Measurements from ENCODE around the gene LANCL1.

Gene LANCL1

GRCh38 chr2:210476194-210477128 lies at the start of gene LANCL1:
Gene LANCL1 (minus strand): TSS chr2:210476759. CDS start chr2:210476396, 363 bp downstream.
- DNase-seq (ENCODE audit: low spot score) = peak; percentile 87

GRCh38 chr2:210524533-210524932 lies 48.0 kb upstream of the LANCL1 start:
- DNase-seq (ENCODE audit: low spot score) = no peak

DNA sequence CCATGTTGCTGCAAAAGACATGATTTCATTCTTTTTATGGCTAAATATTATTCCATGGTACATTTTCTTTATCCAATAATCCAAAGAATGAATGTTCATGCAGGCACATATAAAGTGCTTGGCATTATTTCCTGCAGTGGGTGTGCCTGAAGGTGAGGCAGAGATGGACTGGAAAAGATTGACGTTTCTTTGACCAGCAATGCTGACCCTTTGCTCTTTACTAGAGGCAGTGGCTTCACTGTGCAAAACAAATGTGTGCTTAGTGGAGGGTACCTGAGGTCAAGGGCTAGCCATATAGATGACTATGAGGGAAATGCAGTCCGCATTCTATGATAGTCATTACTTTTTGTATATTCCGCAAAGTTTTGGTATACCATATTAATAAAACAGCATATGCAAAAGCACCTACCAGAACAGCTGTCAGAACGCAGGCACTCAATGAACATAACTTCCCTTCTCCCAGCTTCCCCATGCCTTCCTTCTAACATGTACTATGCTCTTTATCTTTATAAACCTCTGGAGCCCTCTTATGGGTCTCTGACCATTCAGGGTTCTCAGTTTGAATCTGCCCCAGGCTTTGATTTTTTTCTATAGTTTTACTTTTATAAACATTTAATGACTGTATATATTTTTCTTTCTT lies 47.2 kb upstream of the LANCL1 start:
- DNase-seq (ENCODE audit: low spot score) = no peak

- no peak for DNase-seq (ENCODE audit: low spot score)
Measured at GRCh38 chr2:210522399-210522798, 45.8 kb upstream of the LANCL1 start.

GRCh38 chr2:210519594-210519993 lies 43.0 kb upstream of the LANCL1 start:
- no peak for DNase-seq (ENCODE audit: low spot score)

- no peak for DNase-seq (ENCODE audit: low spot score)
Measured at GRCh38 chr2:210517264-210517663, 40.7 kb upstream of the LANCL1 start.

GRCh38 chr2:210515911-210516310 lies 39.4 kb upstream of the LANCL1 start:
- DNase-seq (ENCODE audit: low spot score) = no peak

DNA sequence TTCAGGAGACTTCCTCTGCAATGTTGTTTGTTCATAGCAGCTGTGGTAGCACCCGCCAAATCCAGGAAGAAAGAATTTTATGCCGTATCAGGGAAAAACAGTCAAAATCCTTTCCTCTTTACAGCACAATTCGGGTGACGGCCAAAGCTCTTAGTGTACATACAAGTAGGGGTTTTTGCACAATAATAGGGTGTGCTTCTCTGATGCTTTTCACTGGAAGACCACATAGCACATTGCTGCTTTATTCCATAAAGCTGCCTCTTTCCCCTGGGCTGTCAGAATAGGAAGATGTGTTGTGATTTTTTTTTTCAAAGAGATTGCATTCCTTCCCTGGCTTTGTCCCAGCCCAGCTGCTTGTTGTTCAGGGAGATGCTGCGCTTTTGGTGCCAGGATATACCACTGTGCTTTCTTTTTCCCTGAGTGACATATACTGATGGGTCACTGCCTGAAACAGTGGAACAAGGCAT lies 27.2 kb upstream of the LANCL1 start:
- no peak for DNase-seq (ENCODE audit: low spot score)

GRCh38 chr2:210503001-210503623 lies 26.6 kb upstream of the LANCL1 start:
- peak; percentile 44 for DNase-seq (ENCODE audit: low spot score)

DNA sequence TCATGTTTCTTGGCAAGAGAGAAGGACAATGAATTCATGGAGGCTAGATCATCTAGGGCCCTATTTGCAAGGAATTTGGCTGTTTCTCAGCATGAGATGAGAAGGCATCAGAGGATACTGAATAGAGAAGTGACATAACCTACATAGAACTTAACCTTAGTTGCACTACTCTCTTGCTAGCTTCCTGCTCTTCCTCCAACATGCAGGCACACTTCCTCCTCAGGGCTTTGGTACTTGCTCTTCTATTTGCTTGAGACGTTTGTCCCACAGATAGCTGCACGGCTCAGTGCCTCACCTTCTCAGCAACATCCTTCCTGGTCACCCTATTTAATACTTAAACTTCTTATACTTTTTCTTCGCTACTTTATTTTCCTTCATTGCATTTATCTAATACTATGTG lies 20.0 kb upstream of the LANCL1 start:
- no peak for DNase-seq (ENCODE audit: low spot score)

GRCh38 chr2:210493528-210493927 lies 17.0 kb upstream of the LANCL1 start:
- DNase-seq (ENCODE audit: low spot score) = no peak

- no peak for DNase-seq (ENCODE audit: low spot score)
Measured at GRCh38 chr2:210481601-210482175, 5.1 kb upstream of the LANCL1 start.

GRCh38 chr2:210480764-210481163 lies 4.2 kb upstream of the LANCL1 start:
- DNase-seq (ENCODE audit: low spot score) = no peak

- DNase-seq (ENCODE audit: low spot score) = no peak
Measured at GRCh38 chr2:210480079-210480478, 3.5 kb upstream of the LANCL1 start.

DNA sequence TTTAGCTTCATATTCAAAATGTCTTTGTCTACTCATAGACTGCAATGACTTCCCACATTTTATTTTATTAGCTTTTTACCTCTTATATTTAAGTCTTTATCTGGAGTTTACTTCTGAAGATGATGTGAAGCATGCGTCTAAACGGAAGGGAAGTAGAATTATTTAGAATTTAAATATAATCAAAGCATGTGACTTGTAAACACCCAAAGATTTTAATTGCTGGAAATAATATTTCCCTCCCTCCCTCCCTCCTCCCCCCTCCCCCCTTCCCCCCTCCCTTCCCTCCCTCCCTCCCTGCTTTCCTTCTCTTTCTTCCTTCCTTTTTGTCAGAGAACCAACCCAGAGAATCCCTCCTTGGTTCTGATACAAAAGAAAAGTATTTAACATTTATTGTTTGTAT lies 2.1 kb upstream of the LANCL1 start:
- no peak for DNase-seq (ENCODE audit: low spot score)

GRCh38 chr2:210477496-210477895 lies 937 bp upstream of the LANCL1 start:
- DNase-seq (ENCODE audit: low spot score) = no peak

- no peak for DNase-seq (ENCODE audit: low spot score)
Measured at GRCh38 chr2:210475706-210476105, 853 bp downstream of the LANCL1 start.

DNA sequence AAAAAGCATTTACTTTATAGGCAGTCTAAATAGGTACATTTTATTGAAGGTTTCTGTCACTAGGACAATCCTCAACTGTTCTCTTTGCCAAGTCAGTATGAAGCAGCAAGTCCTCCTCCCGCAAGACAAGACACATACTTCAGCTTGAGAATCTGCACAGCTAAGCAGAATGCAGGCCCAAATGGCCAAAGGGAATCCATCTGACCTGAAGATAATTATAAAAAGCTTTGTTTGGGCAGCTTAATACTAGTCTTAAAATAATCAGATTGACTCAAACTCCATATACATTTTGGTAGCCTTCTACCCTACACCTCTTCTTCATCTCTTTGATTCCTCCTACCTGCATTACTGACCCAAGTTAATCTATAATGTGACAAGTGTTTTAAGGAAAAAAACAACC lies 1.8 kb downstream of the LANCL1 start:
- DNase-seq (ENCODE audit: low spot score) = no peak

- DNase-seq (ENCODE audit: low spot score) = no peak
Measured at GRCh38 chr2:210461401-210461800, 15.2 kb downstream of the LANCL1 start.

DNA sequence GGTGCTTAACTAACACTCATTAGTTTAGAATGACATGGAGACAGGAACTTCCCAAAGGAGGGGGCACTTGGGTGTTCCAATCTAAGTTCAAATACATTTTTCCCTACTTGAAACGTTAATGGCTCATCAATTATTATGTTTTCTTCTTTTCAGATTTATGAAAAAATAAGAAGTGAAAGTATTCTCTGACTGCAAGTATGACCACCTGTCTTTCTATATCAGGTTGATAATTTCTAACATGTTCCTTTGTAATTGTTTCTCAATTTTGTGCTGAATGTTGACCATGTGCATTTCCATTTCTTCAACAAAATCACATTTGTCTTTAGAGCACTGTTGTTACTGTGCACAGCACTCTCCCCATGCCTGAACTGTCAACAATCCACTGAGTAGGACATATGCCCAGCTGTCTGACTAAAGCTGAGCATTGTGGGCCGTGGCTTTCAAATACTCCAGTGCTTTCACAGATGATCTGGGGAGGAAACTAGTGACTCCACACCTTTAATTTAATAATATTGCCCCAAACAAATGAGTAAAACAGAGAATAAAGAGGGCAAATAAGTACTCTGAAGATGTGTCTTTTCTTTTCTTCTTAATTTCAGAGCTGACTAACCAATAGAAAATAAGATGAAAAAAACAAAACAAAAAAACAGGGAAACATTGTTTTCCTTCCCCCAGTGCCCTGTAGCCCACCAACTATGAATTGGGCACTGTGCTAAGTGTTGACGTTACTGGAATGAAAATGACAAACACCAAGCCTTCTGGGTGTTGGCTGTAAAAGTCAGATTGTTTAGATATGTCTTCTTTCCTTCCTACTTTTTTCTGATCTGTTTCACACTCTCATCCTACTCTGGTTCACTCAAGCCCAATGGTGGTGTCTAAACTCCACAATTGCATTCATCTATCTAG lies 16.0 kb downstream of the LANCL1 start:
- no peak for DNase-seq (ENCODE audit: low spot score)

DNA sequence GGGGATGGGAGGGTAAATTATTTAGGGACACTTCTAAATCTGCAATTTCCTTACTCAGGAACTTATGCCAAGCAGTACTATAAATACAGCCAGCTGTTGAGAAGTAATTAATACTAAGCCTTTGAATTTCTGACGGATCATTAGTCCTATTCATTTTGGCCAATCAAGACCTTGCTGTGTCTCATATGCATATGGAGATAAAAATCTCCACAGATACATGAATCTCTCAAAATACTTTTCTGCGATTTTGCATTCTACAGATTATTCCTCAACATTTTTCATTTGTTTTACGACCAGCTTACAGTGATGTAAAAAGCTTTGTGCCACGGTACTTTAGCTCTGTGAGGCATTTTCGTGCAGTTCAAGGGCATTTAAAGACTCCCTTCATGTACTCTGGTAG lies 16.7 kb downstream of the LANCL1 start:
- DNase-seq (ENCODE audit: low spot score) = no peak

Measured in SW480 (cell line).